GM23338 (cell line): ENCODE measurements around the gene SERPINB6.

ENCODE experiments used
- CREB1 ChIP-seq: fragments of 250-450 bp; sonication (Bioruptor Pico); IDR thresholded peaks from 2 replicates; pipeline ENCODE4 v1.5.0; 2020; ENCODE audit warnings: low read depth, mild to moderate bottlenecking, moderate library complexity
- EZH2 ChIP-seq: fragments of 200-600 bp; sonication (generic); IDR thresholded peaks from one replicate; pipeline ENCODE4 v1.8.0; 2017; ENCODE audit warnings: antibody characterized with exemption, mild to moderate bottlenecking, low read depth; ENCODE audit not compliant: unreplicated experiment
- EZH2phosphoT487 ChIP-seq: fragments of 200-600 bp; sonication (generic); IDR thresholded peaks from one replicate; pipeline ENCODE4 v1.8.1; 2018; ENCODE audit warnings: antibody characterized with exemption; ENCODE audit not compliant: unreplicated experiment
- JUNB ChIP-seq: IDR thresholded peaks from one replicate; pipeline ENCODE4 v1.6.1; 2016; ENCODE audit warnings: antibody characterized with exemption; ENCODE audit not compliant: unreplicated experiment
- NANOG ChIP-seq: IDR thresholded peaks from 2 replicates; pipeline ENCODE4 v1.6.1; 2016; ENCODE audit warnings: antibody characterized with exemption, borderline replicate concordance
- POLR2AphosphoS5 ChIP-seq: IDR thresholded peaks from 2 replicates; pipeline ENCODE4 v1.6.1; 2016; ENCODE audit warnings: antibody characterized with exemption, low read depth
- STAT1 ChIP-seq: IDR thresholded peaks from one replicate; pipeline ENCODE4 v1.6.1; 2016; ENCODE audit warnings: antibody characterized with exemption; ENCODE audit not compliant: unreplicated experiment
- ZNF114 ChIP-seq: fragments of 250-450 bp; sonication (Bioruptor Pico); IDR thresholded peaks from 2 replicates; pipeline ENCODE4 v1.5.0; 2020; ENCODE audit warnings: mild to moderate bottlenecking, moderate library complexity
- ZNF331 ChIP-seq: fragments of 250-450 bp; sonication (Bioruptor Pico); IDR thresholded peaks from 2 replicates; pipeline ENCODE4 v1.5.0; 2020; ENCODE audit warnings: low read depth, mild to moderate bottlenecking, moderate library complexity
- TF ChIP-seq, protein P1 (sequence below), 2 experiments: fragments of 200-600 bp in 1 of 2; sonication (generic) in 1 of 2; conservative IDR thresholded peaks; 2 replicates each; pipeline versions ENCODE4 v1.5.1 to v1.6.1; 2016 to 2017; ENCODE audit warnings: antibody characterized with exemption in 2 of 2, low read depth in 2 of 2, mild to moderate bottlenecking in 2 of 2, moderate library complexity in 1 of 2
- TF ChIP-seq, protein P2 (sequence below): IDR thresholded peaks from one replicate; pipeline ENCODE4 v1.6.1; 2018; ENCODE audit warnings: antibody characterized with exemption; ENCODE audit not compliant: unreplicated experiment
- TF ChIP-seq, protein P3 (sequence below): IDR thresholded peaks from 2 replicates; pipeline ENCODE4 v1.6.1; 2016; ENCODE audit warnings: antibody characterized with exemption
- TF ChIP-seq, protein P4 (sequence below): fragments of 250-450 bp; sonication (Bioruptor Pico); IDR thresholded peaks from 2 replicates; pipeline ENCODE4 v1.5.0; 2020; ENCODE audit warnings: mild to moderate bottlenecking, moderate library complexity

DNA sequence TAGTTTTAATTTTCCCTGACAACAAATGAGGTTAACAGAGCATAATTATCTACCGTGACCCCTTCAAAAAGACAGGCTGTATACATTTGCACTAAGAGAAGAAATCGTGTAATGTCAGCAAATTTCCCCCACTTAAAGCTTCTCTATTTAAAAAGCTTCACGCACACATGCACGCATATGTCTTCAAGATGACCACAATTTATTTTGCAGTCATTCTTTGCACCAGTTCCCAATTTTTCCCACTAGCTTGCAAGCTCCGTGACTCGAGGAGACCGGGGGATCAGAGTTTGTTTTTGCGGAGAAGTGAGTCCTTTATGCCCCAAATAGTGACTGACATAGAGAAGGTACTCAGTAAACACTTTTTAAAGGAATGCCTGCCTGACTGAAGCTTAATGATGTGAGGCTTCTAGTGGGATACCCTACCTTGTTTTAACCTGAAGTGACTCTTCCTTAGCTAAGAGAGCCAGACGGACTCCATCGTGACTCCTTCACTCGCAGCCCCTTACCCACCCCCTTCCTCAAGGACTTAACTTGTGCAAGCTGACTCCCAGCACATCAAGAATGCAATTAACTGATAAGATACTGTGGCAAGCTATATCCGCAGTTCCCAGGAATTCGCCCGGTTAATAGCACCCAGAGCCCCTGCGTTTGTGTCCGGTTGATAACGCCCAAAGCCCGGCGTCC, 19.0 kb upstream of the SERPINB6 start:
- TF ChIP-seq, protein P1, sequence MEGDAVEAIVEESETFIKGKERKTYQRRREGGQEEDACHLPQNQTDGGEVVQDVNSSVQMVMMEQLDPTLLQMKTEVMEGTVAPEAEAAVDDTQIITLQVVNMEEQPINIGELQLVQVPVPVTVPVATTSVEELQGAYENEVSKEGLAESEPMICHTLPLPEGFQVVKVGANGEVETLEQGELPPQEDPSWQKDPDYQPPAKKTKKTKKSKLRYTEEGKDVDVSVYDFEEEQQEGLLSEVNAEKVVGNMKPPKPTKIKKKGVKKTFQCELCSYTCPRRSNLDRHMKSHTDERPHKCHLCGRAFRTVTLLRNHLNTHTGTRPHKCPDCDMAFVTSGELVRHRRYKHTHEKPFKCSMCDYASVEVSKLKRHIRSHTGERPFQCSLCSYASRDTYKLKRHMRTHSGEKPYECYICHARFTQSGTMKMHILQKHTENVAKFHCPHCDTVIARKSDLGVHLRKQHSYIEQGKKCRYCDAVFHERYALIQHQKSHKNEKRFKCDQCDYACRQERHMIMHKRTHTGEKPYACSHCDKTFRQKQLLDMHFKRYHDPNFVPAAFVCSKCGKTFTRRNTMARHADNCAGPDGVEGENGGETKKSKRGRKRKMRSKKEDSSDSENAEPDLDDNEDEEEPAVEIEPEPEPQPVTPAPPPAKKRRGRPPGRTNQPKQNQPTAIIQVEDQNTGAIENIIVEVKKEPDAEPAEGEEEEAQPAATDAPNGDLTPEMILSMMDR (conservative IDR thresholded peaks at IDR 0.05; ENCODE audit: low read depth in 2 of 2), result no peak
- TF ChIP-seq EZH2phosphoT487 (no peak), POLR2AphosphoS5 (no peak), ZNF114 (CRISPR knock-in tag) (no peak), STAT1 (no peak), JUNB (no peak), EZH2 (no peak), CREB1 (no peak), NANOG (no peak), ZNF331 (CRISPR knock-in tag) (no peak)
- TF ChIP-seq, protein P2, sequence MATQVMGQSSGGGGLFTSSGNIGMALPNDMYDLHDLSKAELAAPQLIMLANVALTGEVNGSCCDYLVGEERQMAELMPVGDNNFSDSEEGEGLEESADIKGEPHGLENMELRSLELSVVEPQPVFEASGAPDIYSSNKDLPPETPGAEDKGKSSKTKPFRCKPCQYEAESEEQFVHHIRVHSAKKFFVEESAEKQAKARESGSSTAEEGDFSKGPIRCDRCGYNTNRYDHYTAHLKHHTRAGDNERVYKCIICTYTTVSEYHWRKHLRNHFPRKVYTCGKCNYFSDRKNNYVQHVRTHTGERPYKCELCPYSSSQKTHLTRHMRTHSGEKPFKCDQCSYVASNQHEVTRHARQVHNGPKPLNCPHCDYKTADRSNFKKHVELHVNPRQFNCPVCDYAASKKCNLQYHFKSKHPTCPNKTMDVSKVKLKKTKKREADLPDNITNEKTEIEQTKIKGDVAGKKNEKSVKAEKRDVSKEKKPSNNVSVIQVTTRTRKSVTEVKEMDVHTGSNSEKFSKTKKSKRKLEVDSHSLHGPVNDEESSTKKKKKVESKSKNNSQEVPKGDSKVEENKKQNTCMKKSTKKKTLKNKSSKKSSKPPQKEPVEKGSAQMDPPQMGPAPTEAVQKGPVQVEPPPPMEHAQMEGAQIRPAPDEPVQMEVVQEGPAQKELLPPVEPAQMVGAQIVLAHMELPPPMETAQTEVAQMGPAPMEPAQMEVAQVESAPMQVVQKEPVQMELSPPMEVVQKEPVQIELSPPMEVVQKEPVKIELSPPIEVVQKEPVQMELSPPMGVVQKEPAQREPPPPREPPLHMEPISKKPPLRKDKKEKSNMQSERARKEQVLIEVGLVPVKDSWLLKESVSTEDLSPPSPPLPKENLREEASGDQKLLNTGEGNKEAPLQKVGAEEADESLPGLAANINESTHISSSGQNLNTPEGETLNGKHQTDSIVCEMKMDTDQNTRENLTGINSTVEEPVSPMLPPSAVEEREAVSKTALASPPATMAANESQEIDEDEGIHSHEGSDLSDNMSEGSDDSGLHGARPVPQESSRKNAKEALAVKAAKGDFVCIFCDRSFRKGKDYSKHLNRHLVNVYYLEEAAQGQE, result no peak
- TF ChIP-seq, protein P3, sequence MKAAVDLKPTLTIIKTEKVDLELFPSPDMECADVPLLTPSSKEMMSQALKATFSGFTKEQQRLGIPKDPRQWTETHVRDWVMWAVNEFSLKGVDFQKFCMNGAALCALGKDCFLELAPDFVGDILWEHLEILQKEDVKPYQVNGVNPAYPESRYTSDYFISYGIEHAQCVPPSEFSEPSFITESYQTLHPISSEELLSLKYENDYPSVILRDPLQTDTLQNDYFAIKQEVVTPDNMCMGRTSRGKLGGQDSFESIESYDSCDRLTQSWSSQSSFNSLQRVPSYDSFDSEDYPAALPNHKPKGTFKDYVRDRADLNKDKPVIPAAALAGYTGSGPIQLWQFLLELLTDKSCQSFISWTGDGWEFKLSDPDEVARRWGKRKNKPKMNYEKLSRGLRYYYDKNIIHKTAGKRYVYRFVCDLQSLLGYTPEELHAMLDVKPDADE, result no peak
- TF ChIP-seq, protein P4, sequence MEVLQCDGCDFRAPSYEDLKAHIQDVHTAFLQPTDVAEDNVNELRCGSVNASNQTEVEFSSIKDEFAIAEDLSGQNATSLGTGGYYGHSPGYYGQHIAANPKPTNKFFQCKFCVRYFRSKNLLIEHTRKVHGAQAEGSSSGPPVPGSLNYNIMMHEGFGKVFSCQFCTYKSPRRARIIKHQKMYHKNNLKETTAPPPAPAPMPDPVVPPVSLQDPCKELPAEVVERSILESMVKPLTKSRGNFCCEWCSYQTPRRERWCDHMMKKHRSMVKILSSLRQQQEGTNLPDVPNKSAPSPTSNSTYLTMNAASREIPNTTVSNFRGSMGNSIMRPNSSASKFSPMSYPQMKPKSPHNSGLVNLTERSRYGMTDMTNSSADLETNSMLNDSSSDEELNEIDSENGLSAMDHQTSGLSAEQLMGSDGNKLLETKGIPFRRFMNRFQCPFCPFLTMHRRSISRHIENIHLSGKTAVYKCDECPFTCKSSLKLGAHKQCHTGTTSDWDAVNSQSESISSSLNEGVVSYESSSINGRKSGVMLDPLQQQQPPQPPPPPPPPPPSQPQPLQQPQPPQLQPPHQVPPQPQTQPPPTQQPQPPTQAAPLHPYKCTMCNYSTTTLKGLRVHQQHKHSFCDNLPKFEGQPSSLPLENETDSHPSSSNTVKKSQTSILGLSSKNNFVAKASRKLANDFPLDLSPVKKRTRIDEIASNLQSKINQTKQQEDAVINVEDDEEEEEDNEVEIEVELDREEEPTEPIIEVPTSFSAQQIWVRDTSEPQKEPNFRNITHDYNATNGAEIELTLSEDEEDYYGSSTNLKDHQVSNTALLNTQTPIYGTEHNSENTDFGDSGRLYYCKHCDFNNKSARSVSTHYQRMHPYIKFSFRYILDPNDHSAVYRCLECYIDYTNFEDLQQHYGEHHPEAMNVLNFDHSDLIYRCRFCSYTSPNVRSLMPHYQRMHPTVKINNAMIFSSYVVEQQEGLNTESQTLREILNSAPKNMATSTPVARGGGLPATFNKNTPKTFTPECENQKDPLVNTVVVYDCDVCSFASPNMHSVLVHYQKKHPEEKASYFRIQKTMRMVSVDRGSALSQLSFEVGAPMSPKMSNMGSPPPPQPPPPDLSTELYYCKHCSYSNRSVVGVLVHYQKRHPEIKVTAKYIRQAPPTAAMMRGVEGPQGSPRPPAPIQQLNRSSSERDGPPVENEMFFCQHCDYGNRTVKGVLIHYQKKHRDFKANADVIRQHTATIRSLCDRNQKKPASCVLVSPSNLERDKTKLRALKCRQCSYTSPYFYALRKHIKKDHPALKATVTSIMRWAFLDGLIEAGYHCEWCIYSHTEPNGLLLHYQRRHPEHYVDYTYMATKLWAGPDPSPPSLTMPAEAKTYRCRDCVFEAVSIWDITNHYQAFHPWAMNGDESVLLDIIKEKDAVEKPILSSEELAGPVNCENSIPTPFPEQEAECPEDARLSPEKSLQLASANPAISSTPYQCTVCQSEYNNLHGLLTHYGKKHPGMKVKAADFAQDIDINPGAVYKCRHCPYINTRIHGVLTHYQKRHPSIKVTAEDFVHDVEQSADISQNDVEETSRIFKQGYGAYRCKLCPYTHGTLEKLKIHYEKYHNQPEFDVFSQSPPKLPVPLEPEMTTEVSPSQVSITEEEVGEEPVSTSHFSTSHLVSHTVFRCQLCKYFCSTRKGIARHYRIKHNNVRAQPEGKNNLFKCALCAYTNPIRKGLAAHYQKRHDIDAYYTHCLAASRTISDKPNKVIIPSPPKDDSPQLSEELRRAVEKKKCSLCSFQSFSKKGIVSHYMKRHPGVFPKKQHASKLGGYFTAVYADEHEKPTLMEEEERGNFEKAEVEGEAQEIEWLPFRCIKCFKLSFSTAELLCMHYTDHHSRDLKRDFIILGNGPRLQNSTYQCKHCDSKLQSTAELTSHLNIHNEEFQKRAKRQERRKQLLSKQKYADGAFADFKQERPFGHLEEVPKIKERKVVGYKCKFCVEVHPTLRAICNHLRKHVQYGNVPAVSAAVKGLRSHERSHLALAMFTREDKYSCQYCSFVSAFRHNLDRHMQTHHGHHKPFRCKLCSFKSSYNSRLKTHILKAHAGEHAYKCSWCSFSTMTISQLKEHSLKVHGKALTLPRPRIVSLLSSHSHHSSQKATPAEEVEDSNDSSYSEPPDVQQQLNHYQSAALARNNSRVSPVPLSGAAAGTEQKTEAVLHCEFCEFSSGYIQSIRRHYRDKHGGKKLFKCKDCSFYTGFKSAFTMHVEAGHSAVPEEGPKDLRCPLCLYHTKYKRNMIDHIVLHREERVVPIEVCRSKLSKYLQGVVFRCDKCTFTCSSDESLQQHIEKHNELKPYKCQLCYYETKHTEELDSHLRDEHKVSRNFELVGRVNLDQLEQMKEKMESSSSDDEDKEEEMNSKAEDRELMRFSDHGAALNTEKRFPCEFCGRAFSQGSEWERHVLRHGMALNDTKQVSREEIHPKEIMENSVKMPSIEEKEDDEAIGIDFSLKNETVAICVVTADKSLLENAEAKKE (CRISPR knock-in tag), result no peak
